Right atrium auricular region (tissue), 2 donors: ENCODE data around the gene ENTREP3. TPM values are rescaled to one million over a fixed set of nuclear protein-coding genes. Genes with fewer than 3 reads are reported as not detected.

Source experiments
- DNase-seq: peaks from one replicate; pipeline ENCODE4 v3.0.0-alpha.2; 2019; ENCODE audit warnings: low spot score
- H3K27ac ChIP-seq, 2 donors: fragments of 200-600 bp; sonication (generic); 1 replicate in 1 of 2; 2 replicates in 1 of 2; pipeline ENCODE4 v1.5.1; 2016 to 2019
- H3K27me3 ChIP-seq, 2 donors: fragments of 200-600 bp; sonication (generic); one replicate each; pipeline versions ENCODE4 v1.5.1 to v1.6.0; 2017 to 2019
- H3K36me3 ChIP-seq: fragments of 200-600 bp; sonication (generic); one replicate; pipeline ENCODE4 v1.5.1; 2016
- H3K4me1 ChIP-seq, 2 donors: fragments of 200-600 bp; sonication (generic); one replicate each; pipeline versions ENCODE4 v1.5.1 to v1.6.0; 2017 to 2019
- H3K4me3 ChIP-seq, 2 donors: fragments of 200-600 bp; sonication (generic); 1 replicate in 1 of 2; 2 replicates in 1 of 2; pipeline ENCODE4 v1.5.1; 2017 to 2019; ENCODE audit warnings: mild to moderate bottlenecking in 1 of 2, moderate library complexity in 1 of 2
- H3K9me3 ChIP-seq, 2 donors: fragments of 200-600 bp; sonication (generic); one replicate each; pipeline ENCODE4 v1.5.1; 2019
- total RNA-seq, 2 donors: library from RNA; depleted of rRNA; stranded (reverse); fragments of >200 nt; gene quantifications; one replicate each; pipeline ENCODE4 v1.1.0, GENCODE V29; 2016
- TF ChIP-seq, protein P1 (sequence below), 2 donors: fragments of 200-600 bp; sonication (generic); IDR thresholded peaks; one replicate each; pipeline ENCODE4 v1.5.1; 2019; ENCODE audit warnings: antibody characterized with exemption in 2 of 2

Gene ENTREP3
- total RNA-seq, 2 donors from 2014 or later: 14.4 to 15.5 TPM

DNA sequence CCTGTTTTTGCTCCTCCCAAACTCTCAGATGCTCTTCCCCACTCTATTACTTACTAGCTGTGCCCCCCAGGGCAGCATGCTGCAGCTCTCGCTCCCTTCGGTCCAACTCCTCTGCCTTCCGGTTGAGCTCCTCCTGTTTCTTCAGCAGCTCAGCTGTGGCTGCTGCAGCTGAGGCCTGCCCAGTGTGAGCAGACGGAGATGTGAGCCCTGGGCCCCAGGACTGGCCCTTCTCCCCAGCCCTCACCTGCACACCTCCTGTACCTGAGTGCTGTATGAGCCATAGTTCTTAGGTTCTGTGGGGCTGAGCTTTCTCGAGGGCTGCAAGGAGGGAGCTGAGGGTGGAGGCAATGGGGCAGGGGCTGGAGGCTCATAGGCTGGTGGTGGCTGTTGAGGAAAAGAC is 5.0 kb upstream of the ENTREP3 start:
- no peak for DNase-seq

GRCh38 chr1:155256058-155256852 is 972 bp upstream of the ENTREP3 start:
- peaks cover 24% of the 10 kb centered on the region for H3K36me3 ChIP-seq
- H3K27me3 ChIP-seq: no peaks in the 10 kb centered on the region
- peaks cover under 1 to 43% of the 10 kb centered on the region in 2 donors for H3K4me1 ChIP-seq
- TF ChIP-seq, protein P1, sequence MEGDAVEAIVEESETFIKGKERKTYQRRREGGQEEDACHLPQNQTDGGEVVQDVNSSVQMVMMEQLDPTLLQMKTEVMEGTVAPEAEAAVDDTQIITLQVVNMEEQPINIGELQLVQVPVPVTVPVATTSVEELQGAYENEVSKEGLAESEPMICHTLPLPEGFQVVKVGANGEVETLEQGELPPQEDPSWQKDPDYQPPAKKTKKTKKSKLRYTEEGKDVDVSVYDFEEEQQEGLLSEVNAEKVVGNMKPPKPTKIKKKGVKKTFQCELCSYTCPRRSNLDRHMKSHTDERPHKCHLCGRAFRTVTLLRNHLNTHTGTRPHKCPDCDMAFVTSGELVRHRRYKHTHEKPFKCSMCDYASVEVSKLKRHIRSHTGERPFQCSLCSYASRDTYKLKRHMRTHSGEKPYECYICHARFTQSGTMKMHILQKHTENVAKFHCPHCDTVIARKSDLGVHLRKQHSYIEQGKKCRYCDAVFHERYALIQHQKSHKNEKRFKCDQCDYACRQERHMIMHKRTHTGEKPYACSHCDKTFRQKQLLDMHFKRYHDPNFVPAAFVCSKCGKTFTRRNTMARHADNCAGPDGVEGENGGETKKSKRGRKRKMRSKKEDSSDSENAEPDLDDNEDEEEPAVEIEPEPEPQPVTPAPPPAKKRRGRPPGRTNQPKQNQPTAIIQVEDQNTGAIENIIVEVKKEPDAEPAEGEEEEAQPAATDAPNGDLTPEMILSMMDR (IDR thresholded peaks at IDR 0.05): no peak
- peak overlapping the region in 1 of 2 donors; percentile 91 for H3K4me3 ChIP-seq
- H3K9me3 ChIP-seq: no peaks in the 10 kb centered on the region
- DNase-seq: no peak
- H3K27ac ChIP-seq: peak overlapping the region; percentile 97

More for the DNA sequence above, 5.0 kb upstream of the ENTREP3 start:
- Histone ChIP-seq H3K27me3 (no peaks in the 10 kb centered on the region), H3K9me3 (no peaks in the 10 kb centered on the region), H3K4me3 (no peak overlapping the region), H3K27ac (no peak overlapping the region), H3K4me1 (peaks cover 3 to 32% of the 10 kb centered on the region in 2 donors), H3K36me3 (peaks cover 48% of the 10 kb centered on the region)
- TF ChIP-seq, protein P1 (IDR thresholded peaks at IDR 0.05): no peak

DNA sequence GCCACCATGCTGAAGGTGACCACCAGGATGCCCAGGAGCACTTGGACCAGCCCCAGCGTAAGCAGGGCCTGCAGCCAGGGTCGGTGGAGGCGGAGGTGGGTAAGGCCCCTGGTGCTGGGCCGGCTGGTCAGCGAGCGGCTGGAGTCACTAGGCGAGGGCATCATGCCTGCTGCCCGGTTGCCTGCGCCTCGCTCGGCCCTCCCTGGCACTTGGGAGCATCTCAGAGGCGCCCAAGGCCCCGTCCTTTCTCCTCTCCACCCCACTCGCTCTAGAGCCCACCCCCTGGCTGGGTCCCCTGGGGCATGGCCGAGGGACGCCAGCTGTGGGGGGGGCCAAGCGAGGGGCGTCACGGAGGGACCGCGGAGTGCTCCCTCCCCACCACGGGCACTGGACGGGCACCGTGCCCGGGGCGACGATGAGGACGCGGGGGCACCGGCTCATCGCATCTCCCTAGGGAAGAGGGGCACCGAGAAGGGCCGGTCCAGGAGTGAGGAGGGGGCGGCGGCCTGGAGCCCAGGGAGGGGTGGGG is 505 bp downstream of the ENTREP3 start:
- peaks cover 17% of the 10 kb centered on the region for H3K36me3 ChIP-seq
- DNase-seq: no peak
- H3K27me3 ChIP-seq: no peaks in the 10 kb centered on the region
- peak overlapping the region; percentile 91 to 94 for H3K4me3 ChIP-seq
- H3K4me1 ChIP-seq: peaks cover 0 to 44% of the 10 kb centered on the region in 2 donors
- H3K27ac ChIP-seq: peak overlapping the region; percentile 97
- TF ChIP-seq, protein P1 (IDR thresholded peaks at IDR 0.05): no peak
- H3K9me3 ChIP-seq: no peaks in the 10 kb centered on the region

DNA sequence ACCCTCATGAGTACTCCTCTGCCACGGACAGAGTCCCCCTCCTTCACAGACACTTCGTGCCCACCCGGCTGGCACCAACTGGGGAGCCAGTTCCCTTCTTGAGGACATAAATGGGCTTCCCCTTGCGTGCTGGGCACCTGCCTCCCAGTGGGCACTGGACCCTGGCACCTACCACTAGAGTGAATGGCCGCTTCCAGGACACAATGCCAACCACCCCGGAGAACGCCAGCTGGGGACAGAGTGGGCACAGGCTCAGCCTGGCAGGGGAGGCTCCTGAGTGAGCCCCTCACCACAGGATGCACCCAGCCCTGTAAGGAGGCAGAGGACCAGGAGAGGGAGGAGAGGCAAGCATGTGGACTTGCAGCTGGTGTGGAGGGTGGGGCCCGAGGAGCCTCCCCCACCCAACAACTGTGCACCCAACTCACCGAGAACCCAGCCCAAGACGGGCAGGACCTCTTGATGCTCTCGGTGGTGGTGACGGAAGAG is 1.0 kb downstream of the ENTREP3 start:
- peaks cover 17% of the 10 kb centered on the region for H3K36me3 ChIP-seq
- H3K27me3 ChIP-seq: no peaks in the 10 kb centered on the region
- H3K4me3 ChIP-seq: peak overlapping the region; percentile 91 to 94
- DNase-seq: no peak
- H3K4me1 ChIP-seq: peaks cover 0 to 44% of the 10 kb centered on the region in 2 donors
- TF ChIP-seq, protein P1 (IDR thresholded peaks at IDR 0.05): no peak
- no peaks in the 10 kb centered on the region for H3K9me3 ChIP-seq
- peak overlapping the region; percentile 97 for H3K27ac ChIP-seq

DNA sequence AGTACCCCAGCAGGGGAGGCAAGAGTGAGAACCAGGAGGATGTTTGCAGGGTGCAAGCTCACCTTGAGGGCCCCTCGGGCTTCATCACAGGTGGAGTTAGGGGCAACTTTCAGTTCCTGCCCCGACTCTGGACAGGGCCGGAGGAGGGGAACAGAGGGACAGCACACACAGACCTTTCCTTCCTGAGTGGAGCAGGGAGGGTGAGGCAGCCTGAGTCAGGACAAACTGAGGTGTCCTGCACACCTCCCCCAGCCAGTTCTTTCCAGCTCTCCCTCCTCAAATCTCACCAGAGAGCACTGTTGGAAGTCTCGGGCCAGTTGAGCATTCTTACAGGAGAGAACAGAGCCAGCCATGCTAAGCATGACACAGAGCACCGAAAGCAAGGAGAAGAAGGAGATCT is 1.5 kb downstream of the ENTREP3 start:
- Histone ChIP-seq H3K4me1 (peaks cover 0 to 44% of the 10 kb centered on the region in 2 donors), H3K4me3 (peak overlapping the region in 1 of 2 donors; percentile 91), H3K27ac (peak overlapping the region in 1 of 2 donors; percentile 97), H3K9me3 (no peaks in the 10 kb centered on the region), H3K27me3 (no peaks in the 10 kb centered on the region), H3K36me3 (peaks cover 17% of the 10 kb centered on the region)
- DNase-seq: no peak
- TF ChIP-seq, protein P1 (IDR thresholded peaks at IDR 0.05): no peak
